ENCODE data around the gene WWOX. TPM values are rescaled to one million over a fixed set of nuclear protein-coding genes. Genes with fewer than 3 reads are reported as not detected.
A peak's percentile ranks its signal among the peaks of the same experiment; 100 is the strongest.

WWOX gene
- total RNA-seq, 1 donor: 8.2 TPM

GRCh38 chr16:78368121-78369102 lies 269.0 kb downstream of the WWOX start:
- H3K4me3 ChIP-seq (ENCODE audit: low read depth, low read length): no peak overlapping the region
- no peak for DNase-seq (ENCODE audit: low read depth)
- no peak for TF ChIP-seq CTCF (IDR thresholded peaks at IDR 0.05; ENCODE audit: insufficient read depth, low read depth, low read length)

GRCh38 chr16:78372277-78372676 lies 272.8 kb downstream of the WWOX start:
- H3K4me3 ChIP-seq (ENCODE audit: low read depth, low read length): no peak overlapping the region
- TF ChIP-seq CTCF (IDR thresholded peaks at IDR 0.05; ENCODE audit: insufficient read depth, low read depth, low read length): no peak
- no peak for DNase-seq (ENCODE audit: low read depth)

- TF ChIP-seq CTCF (IDR thresholded peaks at IDR 0.05; ENCODE audit: insufficient read depth, low read depth, low read length): no peak
- no peak overlapping the region for H3K4me3 ChIP-seq (ENCODE audit: low read depth, low read length)
- DNase-seq (ENCODE audit: low read depth): peak; percentile 74
Observed at GRCh38 chr16:78375055-78375679, 275.7 kb downstream of the WWOX start.

- DNase-seq (ENCODE audit: low read depth): peak; percentile 72
- no peak overlapping the region for H3K4me3 ChIP-seq (ENCODE audit: low read depth, low read length)
- no peak for TF ChIP-seq CTCF (IDR thresholded peaks at IDR 0.05; ENCODE audit: insufficient read depth, low read depth, low read length)
Observed at GRCh38 chr16:78376452-78376851, 277.0 kb downstream of the WWOX start.

- no peak for TF ChIP-seq CTCF (IDR thresholded peaks at IDR 0.05; ENCODE audit: insufficient read depth, low read depth, low read length)
- no peak for DNase-seq (ENCODE audit: low read depth)
- no peak overlapping the region for H3K4me3 ChIP-seq (ENCODE audit: low read depth, low read length)
Observed at GRCh38 chr16:78377312-78377711, 277.9 kb downstream of the WWOX start.

- DNase-seq (ENCODE audit: low read depth): no peak
- no peak for TF ChIP-seq CTCF (IDR thresholded peaks at IDR 0.05; ENCODE audit: insufficient read depth, low read depth, low read length)
- no peak overlapping the region for H3K4me3 ChIP-seq (ENCODE audit: low read depth, low read length)
Observed at GRCh38 chr16:78381060-78381459, 281.6 kb downstream of the WWOX start.
